Left ventricle myocardium inferior (tissue), 1 donor: ENCODE data around the gene CARD19. TPM values are rescaled to one million over a fixed set of nuclear protein-coding genes. Genes with fewer than 3 reads are reported as not detected.

Experiments used
- DNase-seq: peaks from one replicate; pipeline ENCODE4 v3.0.0-alpha.2; 2020
- H3K27ac ChIP-seq: fragments of 200-600 bp; replicated peaks from 2 replicates; pipeline ENCODE4 v1.8.0; 2021
- H3K27me3 ChIP-seq: fragments of 200-600 bp; 2 replicates; pipeline ENCODE4 v1.8.0; 2021; ENCODE audit warnings: low read depth
- H3K36me3 ChIP-seq: fragments of 200-600 bp; 2 replicates; pipeline ENCODE4 v1.8.0; 2021
- H3K4me1 ChIP-seq: fragments of 200-600 bp; 2 replicates; pipeline ENCODE4 v1.8.0; 2021
- H3K4me3 ChIP-seq: fragments of 200-600 bp; 2 replicates; pipeline ENCODE4 v1.8.0; 2021; ENCODE audit warnings: mild to moderate bottlenecking, moderate library complexity
- H3K9me3 ChIP-seq: fragments of 200-600 bp; replicated peaks from 2 replicates; pipeline ENCODE4 v1.8.0; 2021
- intact Hi-C: fragments of 100-400 bp; cut with micrococcal nuclease; formaldehyde crosslinking; loops from one replicate; pipeline ENCODE4 v1.11.0; 2022
- total RNA-seq: library from RNA; stranded (reverse); fragmentation: NEBNext Ultra II Directional; extraction: Animal tissue kit (Norgen Biotek cat#: 25700); gene quantifications from one replicate; pipeline ENCODE4 v1.2.1, GENCODE V29; 2021
- TF ChIP-seq, protein P1 (sequence below): fragments of 200-600 bp; IDR thresholded peaks from 2 replicates; pipeline ENCODE4 v1.8.0; 2021; ENCODE audit warnings: antibody characterized with exemption, mild to moderate bottlenecking, borderline replicate concordance
- donor health status: DM: no; HTN: yes; CAD: no; lungs with severe emphysema.

The CARD19 gene
- total RNA-seq, 1 donor from 2014 or later: 35.8 TPM

DNA sequence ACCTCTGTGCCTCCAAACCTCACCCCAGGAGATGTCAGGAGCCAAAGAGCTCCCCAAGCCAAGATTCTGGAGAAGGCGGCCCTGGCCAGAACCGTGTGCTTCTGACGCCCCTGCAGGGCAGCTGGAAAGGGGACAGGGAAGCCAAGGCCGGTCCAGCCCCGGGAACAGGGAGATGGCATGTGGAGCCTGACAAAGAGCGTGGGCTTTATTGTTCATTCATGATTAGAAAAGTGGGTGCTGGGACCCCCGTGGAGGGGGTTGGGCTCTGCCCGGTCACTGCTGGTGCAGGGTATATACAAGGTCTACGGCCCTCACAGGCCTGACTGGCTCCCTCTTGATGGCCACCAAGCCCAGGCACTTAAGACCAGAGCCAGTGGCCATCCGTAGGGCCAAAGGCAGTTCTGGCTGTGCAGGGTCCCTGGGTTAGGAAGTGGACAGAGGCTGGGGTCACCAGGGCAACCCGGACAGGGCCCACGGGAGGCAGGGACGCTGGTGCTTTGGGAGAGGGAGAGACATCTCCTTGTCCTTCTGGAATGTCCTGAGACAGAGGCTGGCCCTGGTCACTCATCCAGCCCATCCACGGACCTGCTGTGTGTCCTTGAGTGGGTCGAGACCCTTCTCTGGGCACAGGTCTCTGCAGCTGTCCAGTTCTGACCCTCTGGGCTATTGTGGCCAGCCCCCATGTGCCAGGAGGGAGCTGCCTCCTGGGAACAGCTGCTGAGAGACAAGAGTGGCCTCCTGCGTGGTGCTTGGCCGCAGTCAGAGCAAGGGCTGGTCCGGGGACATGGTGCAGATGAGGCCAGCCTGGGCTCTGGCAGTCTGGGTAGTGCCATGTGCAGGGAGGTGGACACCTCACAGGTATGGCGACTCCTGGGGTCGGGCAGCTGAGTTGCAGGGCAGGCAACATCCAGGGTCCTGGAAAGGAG is 25.6 kb downstream of the CARD19 start:
- H3K9me3 ChIP-seq: no peaks in the 10 kb centered on the region
- intact Hi-C loops: no loop called here
- peaks cover 28% of the 10 kb centered on the region for H3K4me1 ChIP-seq
- H3K36me3 ChIP-seq: peaks cover 46% of the 10 kb centered on the region
- no peaks in the 10 kb centered on the region for H3K27me3 ChIP-seq
- TF ChIP-seq, protein P1, sequence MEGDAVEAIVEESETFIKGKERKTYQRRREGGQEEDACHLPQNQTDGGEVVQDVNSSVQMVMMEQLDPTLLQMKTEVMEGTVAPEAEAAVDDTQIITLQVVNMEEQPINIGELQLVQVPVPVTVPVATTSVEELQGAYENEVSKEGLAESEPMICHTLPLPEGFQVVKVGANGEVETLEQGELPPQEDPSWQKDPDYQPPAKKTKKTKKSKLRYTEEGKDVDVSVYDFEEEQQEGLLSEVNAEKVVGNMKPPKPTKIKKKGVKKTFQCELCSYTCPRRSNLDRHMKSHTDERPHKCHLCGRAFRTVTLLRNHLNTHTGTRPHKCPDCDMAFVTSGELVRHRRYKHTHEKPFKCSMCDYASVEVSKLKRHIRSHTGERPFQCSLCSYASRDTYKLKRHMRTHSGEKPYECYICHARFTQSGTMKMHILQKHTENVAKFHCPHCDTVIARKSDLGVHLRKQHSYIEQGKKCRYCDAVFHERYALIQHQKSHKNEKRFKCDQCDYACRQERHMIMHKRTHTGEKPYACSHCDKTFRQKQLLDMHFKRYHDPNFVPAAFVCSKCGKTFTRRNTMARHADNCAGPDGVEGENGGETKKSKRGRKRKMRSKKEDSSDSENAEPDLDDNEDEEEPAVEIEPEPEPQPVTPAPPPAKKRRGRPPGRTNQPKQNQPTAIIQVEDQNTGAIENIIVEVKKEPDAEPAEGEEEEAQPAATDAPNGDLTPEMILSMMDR: no peak
- no peak overlapping the region for H3K4me3 ChIP-seq
- DNase-seq: peak; percentile 13
- H3K27ac ChIP-seq: no peak overlapping the region

GRCh38 chr9:93122721-93123221 is 26.8 kb downstream of the CARD19 start:
- TF ChIP-seq, protein P1: no peak
- H3K27me3 ChIP-seq: no peaks in the 10 kb centered on the region
- peaks cover 39% of the 10 kb centered on the region for H3K4me1 ChIP-seq
- peaks cover 46% of the 10 kb centered on the region for H3K36me3 ChIP-seq
- no peak overlapping the region for H3K27ac ChIP-seq
- no peaks in the 10 kb centered on the region for H3K9me3 ChIP-seq
- intact Hi-C loops: no loop called here
- DNase-seq: no peak
- no peak overlapping the region for H3K4me3 ChIP-seq

DNA sequence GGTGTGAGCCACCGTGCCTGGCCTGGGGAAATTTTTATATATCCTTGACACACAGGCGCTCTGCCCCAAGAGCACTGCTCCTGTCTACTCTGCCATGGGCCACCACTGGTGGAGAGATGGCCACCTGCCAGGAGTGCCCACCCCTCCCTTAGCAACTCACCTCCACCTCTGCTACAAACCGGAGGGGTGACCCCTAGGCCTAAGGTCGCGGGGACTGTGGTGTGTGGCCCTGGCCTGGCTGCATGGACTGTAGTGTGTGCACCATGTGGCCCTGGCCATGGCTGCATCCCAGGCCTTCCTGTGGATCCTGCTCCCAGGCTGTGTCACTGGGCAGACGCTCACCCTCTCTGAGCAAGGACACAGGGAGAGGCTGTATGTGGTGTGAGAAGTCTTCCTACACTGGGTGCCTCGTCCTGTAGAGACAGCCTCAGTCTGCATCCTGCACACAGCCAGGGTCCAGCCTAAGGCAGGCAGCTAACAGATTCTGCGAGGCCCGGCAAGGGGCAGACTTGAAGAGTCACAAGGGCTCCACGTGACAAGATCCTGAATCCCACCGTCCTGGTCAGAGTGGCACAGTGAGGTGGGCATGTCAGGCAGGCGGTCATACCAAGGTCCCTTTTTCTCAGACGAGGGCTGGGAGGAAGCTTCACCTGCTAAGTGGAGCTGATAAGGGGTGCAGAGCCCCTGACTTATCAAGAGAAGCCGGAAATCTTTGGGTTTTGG is 27.7 kb downstream of the CARD19 start:
- H3K27ac ChIP-seq: no peak overlapping the region
- DNase-seq: no peak
- H3K4me1 ChIP-seq: peaks cover 49% of the 10 kb centered on the region
- peaks cover 46% of the 10 kb centered on the region for H3K36me3 ChIP-seq
- no peak overlapping the region for H3K4me3 ChIP-seq
- no peaks in the 10 kb centered on the region for H3K27me3 ChIP-seq
- no peaks in the 10 kb centered on the region for H3K9me3 ChIP-seq
- TF ChIP-seq, protein P1: no peak
- intact Hi-C loops: no loop called here

DNA sequence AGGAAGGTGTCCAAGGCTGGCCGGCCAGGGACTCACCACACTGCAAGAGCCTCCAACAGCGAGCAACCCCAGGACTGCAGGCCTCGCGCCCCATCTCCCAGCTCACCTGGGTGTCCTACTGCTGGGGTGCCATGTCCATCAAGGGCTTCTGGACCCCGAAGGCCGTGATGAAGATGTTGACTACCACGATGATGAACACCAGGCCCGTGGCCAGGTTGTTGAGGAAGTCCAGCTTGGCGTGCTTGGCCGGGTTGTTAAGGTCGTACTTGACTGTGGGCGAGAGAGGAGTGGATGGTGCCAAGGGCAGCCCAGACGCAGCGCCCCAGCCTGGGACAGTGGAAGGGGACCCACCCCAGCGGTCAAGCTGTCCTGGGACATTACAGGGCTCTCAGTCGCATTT is 28.8 kb downstream of the CARD19 start:
- Histone ChIP-seq H3K9me3 (no peaks in the 10 kb centered on the region), H3K4me3 (no peak overlapping the region), H3K27ac (no peak overlapping the region), H3K36me3 (peaks cover 46% of the 10 kb centered on the region), H3K27me3 (no peaks in the 10 kb centered on the region), H3K4me1 (peaks cover 51% of the 10 kb centered on the region)
- TF ChIP-seq, protein P1: no peak
- no peak for DNase-seq
- intact Hi-C loops: no loop called here

DNA sequence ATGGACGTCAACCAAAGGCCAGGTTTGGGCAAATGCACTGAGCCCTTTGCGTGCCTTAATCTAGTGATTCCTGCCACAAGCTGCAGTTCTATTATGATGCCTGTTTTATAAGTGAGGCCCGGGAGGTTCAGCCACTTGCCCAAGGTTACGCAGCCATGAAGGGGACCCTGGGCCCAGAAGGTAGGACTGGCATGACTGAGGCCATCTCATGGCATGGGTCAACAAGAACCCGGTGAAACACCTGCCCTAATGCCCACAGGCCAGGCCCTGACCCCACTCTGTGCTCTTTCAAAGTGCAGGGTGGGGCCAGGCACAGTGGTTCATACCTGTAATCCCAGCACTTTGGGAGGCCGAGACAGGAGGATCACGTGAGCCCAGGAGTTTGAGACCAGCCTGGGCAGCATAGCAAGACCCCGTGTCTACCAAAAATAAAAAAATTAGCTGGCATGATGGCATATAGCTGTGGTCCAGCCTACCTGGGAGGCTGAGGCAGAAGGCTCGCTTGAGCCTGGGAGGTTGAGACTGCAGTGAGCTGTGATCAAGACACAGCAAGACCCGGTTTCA is 29.4 kb downstream of the CARD19 start:
- Histone ChIP-seq H3K4me3 (no peak overlapping the region), H3K4me1 (peaks cover 51% of the 10 kb centered on the region), H3K36me3 (peaks cover 46% of the 10 kb centered on the region), H3K27me3 (no peaks in the 10 kb centered on the region), H3K27ac (no peak overlapping the region), H3K9me3 (no peaks in the 10 kb centered on the region)
- DNase-seq: no peak
- intact Hi-C loops: no loop called here
- TF ChIP-seq, protein P1: no peak
